IMR-90 (cell line): ENCODE measurements around the gene MED22. TPM values are rescaled to one million over a fixed set of nuclear protein-coding genes. Genes with fewer than 3 reads are reported as not detected.

Experiments used
- ATAC-seq: fragments of 200-7000 bp; cut with Tn5 transposase; 2 replicates; pipeline ENCODE4 v1.9.1; 2020; ENCODE audit warnings: low read depth, mild to moderate bottlenecking, moderate library complexity
- BruUV-seq: library from RNA; stranded (reverse); fragments of 400-500 nt; replicated peaks from 2 replicates; lab custom pipeline; 2021; lab: Mats Ljungman, UMichigan
- CTCF ChIA-PET: fragments of 300-600 bp; formaldehyde crosslinking; extraction: SDS; loops from one replicate; lab custom pipeline; 2021; ENCODE audit warnings: antibody characterized with exemption; lab: Yijun Ruan, JAX
- POLR2A ChIA-PET: fragments of 300-600 bp; sonication (Branson Sonifier 250); formaldehyde crosslinking; loops from one replicate; lab custom pipeline; 2022; ENCODE audit warnings: antibody characterized with exemption; ENCODE audit not compliant: unreplicated experiment; lab: Charles Lee
- DNase-seq: peaks from one replicate; pipeline ENCODE4 v3.0.0; 2013
- H2AFZ ChIP-seq: replicated peaks from 2 replicates; pipeline ENCODE3; 2013; ENCODE audit warnings: low read length, mild to moderate bottlenecking; ENCODE audit not compliant: poor library complexity
- H2AK5ac ChIP-seq: 2 replicates; pipeline ENCODE4 v1.6.1; 2013; ENCODE audit warnings: low read depth, low read length, inconsistent platforms
- H2AK9ac ChIP-seq: replicated peaks from 2 replicates; pipeline ENCODE3; 2013; ENCODE audit warnings: mild to moderate bottlenecking, low read depth, low read length, moderate library complexity; ENCODE audit not compliant: poor library complexity
- H2BK120ac ChIP-seq: 2 replicates; pipeline ENCODE4 v1.6.1; 2013; ENCODE audit warnings: low read depth, low read length, inconsistent platforms
- H2BK15ac ChIP-seq: 3 replicates; pipeline ENCODE4 v1.6.1; 2013; ENCODE audit warnings: low read depth, low read length, inconsistent platforms
- H2BK20ac ChIP-seq: 2 replicates; pipeline ENCODE4 v1.6.1; 2013; ENCODE audit warnings: low read depth, mild to moderate bottlenecking, inconsistent platforms, low read length, moderate library complexity
- H2BK5ac ChIP-seq: 2 replicates; pipeline ENCODE4 v1.6.1; 2013; ENCODE audit warnings: mild to moderate bottlenecking, low read depth, low read length, inconsistent platforms; ENCODE audit not compliant: poor library complexity, severe bottlenecking
- H3K14ac ChIP-seq: replicated peaks from 2 replicates; pipeline ENCODE4 v1.6.1; 2013; ENCODE audit warnings: low read depth, low read length, inconsistent platforms
- H3K18ac ChIP-seq: 2 replicates; pipeline ENCODE4 v1.6.1; 2013; ENCODE audit warnings: low read depth, low read length, control low read depth
- H3K23ac ChIP-seq: 2 replicates; pipeline ENCODE4 v1.6.1; 2013; ENCODE audit warnings: low read depth, low read length, inconsistent platforms
- H3K27ac ChIP-seq: 2 replicates; pipeline ENCODE4 v1.5.1; 2013; ENCODE audit warnings: mild to moderate bottlenecking, control low read depth, low read length; ENCODE audit not compliant: insufficient read depth
- H3K27me3 ChIP-seq: 2 replicates; pipeline ENCODE4 v1.6.1; 2013; ENCODE audit warnings: low read length; ENCODE audit not compliant: control insufficient read depth, insufficient read depth
- H3K36me3 ChIP-seq: 2 replicates; pipeline ENCODE4 v1.6.1; 2013; ENCODE audit warnings: low read length, mixed read lengths; ENCODE audit not compliant: control insufficient read depth, insufficient read depth
- H3K4ac ChIP-seq: 2 replicates; pipeline ENCODE4 v1.6.1; 2013; ENCODE audit warnings: low read depth, low read length, inconsistent platforms
- H3K4me1 ChIP-seq: 2 replicates; pipeline ENCODE4 v1.6.1; 2013; ENCODE audit warnings: low read length, mixed read lengths; ENCODE audit not compliant: control insufficient read depth, insufficient read depth
- H3K4me2 ChIP-seq: 2 replicates; pipeline ENCODE4 v1.6.1; 2013; ENCODE audit warnings: low read depth, mild to moderate bottlenecking, control low read depth, low read length, moderate library complexity
- H3K4me3 ChIP-seq: 2 replicates; pipeline ENCODE4 v1.5.1; 2013; ENCODE audit warnings: low read depth, mild to moderate bottlenecking, control low read depth, low read length, moderate library complexity; ENCODE audit not compliant: insufficient read depth
- H3K56ac ChIP-seq: 2 replicates; pipeline ENCODE4 v1.6.1; 2013; ENCODE audit warnings: low read length, inconsistent platforms; ENCODE audit not compliant: insufficient read depth; ENCODE audit errors: extremely low read depth
- H3K79me1 ChIP-seq, 2 experiments: 2 replicates each; pipeline ENCODE4 v1.6.1; 2013; ENCODE audit warnings: low read length in 2 of 2, inconsistent platforms in 1 of 2, low read depth in 1 of 2
- H3K9ac ChIP-seq: 2 replicates; pipeline ENCODE4 v1.6.1; 2013; ENCODE audit warnings: low read depth, low read length, control low read depth
- H3K9me1 ChIP-seq: 2 replicates; pipeline ENCODE4 v1.6.1; 2013; ENCODE audit warnings: low read length, inconsistent platforms; ENCODE audit not compliant: insufficient read depth
- H3K9me3 ChIP-seq: 2 replicates; pipeline ENCODE4 v1.6.1; 2013; ENCODE audit warnings: low read length; ENCODE audit not compliant: control insufficient read depth, insufficient read depth
- H4K20me1 ChIP-seq: 2 replicates; pipeline ENCODE4 v1.6.1; 2013; ENCODE audit warnings: low read length, inconsistent platforms; ENCODE audit not compliant: insufficient read depth
- H4K5ac ChIP-seq: 2 replicates; pipeline ENCODE4 v1.6.1; 2013; ENCODE audit warnings: mild to moderate bottlenecking, low read depth, low read length, control low read depth
- H4K8ac ChIP-seq, 2 experiments: 2 replicates each; pipeline ENCODE4 v1.6.1; 2013; ENCODE audit warnings: low read depth in 2 of 2, low read length in 2 of 2, control low read depth in 1 of 2, inconsistent platforms in 1 of 2
- H4K91ac ChIP-seq: 2 replicates; pipeline ENCODE4 v1.6.1; 2013; ENCODE audit warnings: low read depth, low read length, inconsistent platforms; ENCODE audit not compliant: insufficient read depth
- CEBPB ChIP-seq: IDR thresholded peaks from 2 replicates; pipeline ENCODE4 v1.6.1; 2012; ENCODE audit warnings: low read depth, low read length, improper control_type of control experiment
- CHD1 ChIP-seq: IDR thresholded peaks from 2 replicates; pipeline ENCODE4 v1.6.1; 2012; ENCODE audit warnings: low read depth, low read length, improper control_type of control experiment
- FOS ChIP-seq: fragments of 150-350 bp; IDR thresholded peaks from 2 replicates; pipeline ENCODE4 v1.6.1; 2016; ENCODE audit warnings: low read depth, low read length
- MAFK ChIP-seq: IDR thresholded peaks from 2 replicates; pipeline ENCODE4 v1.6.1; 2012; ENCODE audit warnings: low read depth, low read length, improper control_type of control experiment
- SMC3 ChIP-seq: fragments of 150-350 bp; IDR thresholded peaks from 2 replicates; pipeline ENCODE4 v1.6.1; 2016; ENCODE audit warnings: low read depth, mild to moderate bottlenecking, antibody characterized with exemption, low read length, moderate library complexity
- WGBS, 2 experiments: methylation state at CpG; one replicate each; pipeline versions ENCODE4 v1.1.5 to v1.1.7; 2013; ENCODE audit warnings: missing lambda C conversion rate in 2 of 2; ENCODE audit not compliant: insufficient read length in 1 of 2; ENCODE audit errors: extremely low coverage in 2 of 2; 5-methylcytosine and 5-hydroxymethylcytosine counted together
- dilution Hi-C: fragments of 300-500 bp; cut with HindIII; formaldehyde crosslinking; loops from one replicate; pipeline ENCODE4 v1.14.3; 2018; ENCODE audit warnings: low sequenced_read_pairs; ENCODE audit not compliant: unreplicated experiment
- in situ Hi-C: fragments of 300-500 bp; cut with MboI; formaldehyde crosslinking; loops from 3 replicates; pipeline ENCODE4 v1.14.3; 2019; ENCODE audit warnings: low sequenced_read_pairs, inconsistent platforms, mixed read lengths
- intact Hi-C: fragments of 100-400 bp; cut with micrococcal nuclease; formaldehyde crosslinking; loops from 2 replicates; pipeline ENCODE4 v1.10.0; 2022
- polyA plus RNA-seq, 3 experiments: library from polyadenylated mRNA; depleted of rRNA; stranded (reverse); fragments of >200 nt; gene quantifications; 2 replicates each; pipeline ENCODE4 v1.2.3, GENCODE V29; 2012; ENCODE audit warnings: low replicate concordance in 1 of 3
- total RNA-seq: library from RNA; depleted of rRNA; stranded (reverse); fragments of >200 nt; gene quantifications from 2 replicates; pipeline ENCODE4 v1.2.3, GENCODE V29; 2012
- TF ChIP-seq, protein P1 (sequence below): fragments of 150-350 bp; IDR thresholded peaks from 2 replicates; pipeline ENCODE4 v1.6.1; 2016; ENCODE audit warnings: low read depth, mild to moderate bottlenecking, low read length, moderate library complexity, borderline replicate concordance

The MED22 gene
- total and polyA plus RNA-seq, 2 of the 4 experiments (the other 2 are of a cell fraction) = 7.9 to 28.3 TPM

GRCh38 chr9:133339641-133340040 is 8.3 kb downstream of the MED22 start:
- no peak overlapping the region for H3K23ac ChIP-seq
- H4K91ac ChIP-seq = no peak overlapping the region
- H3K4ac ChIP-seq = no peak overlapping the region
- TF ChIP-seq MAFK = no peak
- TF ChIP-seq SMC3 = no peak
- no peak for TF ChIP-seq FOS
- TF ChIP-seq CEBPB = no peak
- no peak for TF ChIP-seq CHD1
- TF ChIP-seq, protein P1, sequence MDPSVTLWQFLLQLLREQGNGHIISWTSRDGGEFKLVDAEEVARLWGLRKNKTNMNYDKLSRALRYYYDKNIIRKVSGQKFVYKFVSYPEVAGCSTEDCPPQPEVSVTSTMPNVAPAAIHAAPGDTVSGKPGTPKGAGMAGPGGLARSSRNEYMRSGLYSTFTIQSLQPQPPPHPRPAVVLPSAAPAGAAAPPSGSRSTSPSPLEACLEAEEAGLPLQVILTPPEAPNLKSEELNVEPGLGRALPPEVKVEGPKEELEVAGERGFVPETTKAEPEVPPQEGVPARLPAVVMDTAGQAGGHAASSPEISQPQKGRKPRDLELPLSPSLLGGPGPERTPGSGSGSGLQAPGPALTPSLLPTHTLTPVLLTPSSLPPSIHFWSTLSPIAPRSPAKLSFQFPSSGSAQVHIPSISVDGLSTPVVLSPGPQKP = no peak
- no peak overlapping the region for H3K56ac ChIP-seq
- no peak overlapping the region for H2BK15ac ChIP-seq
- no peak overlapping the region for H3K18ac ChIP-seq
- DNase-seq = no peak
- no peak overlapping the region for H4K8ac ChIP-seq
- peaks cover 51% of the 10 kb centered on the region for H3K36me3 ChIP-seq
- no peak for ATAC-seq
- H3K9ac ChIP-seq = no peak overlapping the region
- dilution Hi-C loops (no loop called here), in situ Hi-C loops (no loop called here), intact Hi-C loops (no loop called here)
- H3K14ac ChIP-seq = no peak overlapping the region
- H4K5ac ChIP-seq = no peak overlapping the region
- no peak overlapping the region for H2AFZ ChIP-seq
- H3K79me1 ChIP-seq = peaks cover 9 to 31% of the 10 kb centered on the region in 2 experiments
- H3K9me3 ChIP-seq = no peaks in the 10 kb centered on the region
- no peak overlapping the region for H3K27ac ChIP-seq
- no peaks in the 10 kb centered on the region for H4K20me1 ChIP-seq
- no peak overlapping the region for H2BK5ac ChIP-seq
- BruUV-seq = no TSS peak
- no peak overlapping the region for H2AK5ac ChIP-seq
- no peak overlapping the region for H2BK20ac ChIP-seq
- no peak overlapping the region for H2AK9ac ChIP-seq
- H3K4me2 ChIP-seq = no peak overlapping the region
- H3K9me1 ChIP-seq = peaks cover 6% of the 10 kb centered on the region; the same call in 1 of the 2 replicates
- H2BK120ac ChIP-seq = no peak overlapping the region
- H3K4me3 ChIP-seq = no peak overlapping the region
- WGBS, 2 experiments = 100% methylated on average over 1 of the region's 5 CpGs; no CpG with 5 or more reads in 1 of the 2 experiments
- ChIA-PET CTCF (interaction anchor here (0.6 kb wide), 1 partner anchor 20 kb away, joined by 4 read pairs; no protein-coding TSS in a partner anchor), POLR2A (no interaction called here)
- H3K4me1 ChIP-seq = no peaks in the 10 kb centered on the region
- no peaks in the 10 kb centered on the region for H3K27me3 ChIP-seq
